ENCODE results near the gene HECTD3. TPM values are rescaled to one million over a fixed set of nuclear protein-coding genes. Genes with fewer than 3 reads are reported as not detected.
"Not testable (repeated sequence)": the region's sequence is repeated elsewhere in the genome, so short reads cannot be mapped to it uniquely, and the experiment has no call there.

The HECTD3 gene
- total RNA-seq, 4 donors from 2014 or later, result 40.4 to 51.6 (median 46.4) TPM

DNA sequence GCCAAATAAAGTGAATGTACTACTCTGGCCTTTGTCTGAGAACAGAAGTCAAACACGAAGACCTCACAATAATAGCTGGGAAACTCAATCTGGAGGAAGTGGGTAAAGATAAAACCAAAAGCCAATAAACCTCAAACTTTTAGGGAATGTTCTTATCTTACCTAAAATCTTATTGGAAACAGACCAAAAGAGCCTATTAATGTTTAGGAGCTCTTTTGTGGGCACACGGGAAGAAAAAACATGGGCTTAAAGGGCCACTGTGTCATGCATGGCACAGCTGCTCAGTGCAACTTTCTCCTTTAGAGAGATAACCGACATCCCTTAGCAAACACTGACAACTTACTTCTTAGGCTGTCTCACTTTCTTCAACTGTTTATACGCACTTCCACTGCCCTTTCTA lies 40.8 kb downstream of the HECTD3 start:
- 65 to 67% methylated on average over 4 of the region's 4 CpGs for WGBS, 2 donors
- Histone ChIP-seq H3K4me1 (peaks cover 0 to 5% (median 0%) of the 10 kb centered on the region in 4 donors), H3K27me3 (no peaks in the 10 kb centered on the region), H3K36me3 (peaks cover 0 to 29% (median 0%) of the 10 kb centered on the region in 3 donors), H3K27ac (no peak overlapping the region), H3K9me3 (no peaks in the 10 kb centered on the region), H3K4me3 (no peak overlapping the region)
- TF ChIP-seq POLR2A (IDR thresholded peaks at IDR 0.05), result no peak
- no peak for DNase-seq (ENCODE audit: low spot score in 2 of 2)

DNA sequence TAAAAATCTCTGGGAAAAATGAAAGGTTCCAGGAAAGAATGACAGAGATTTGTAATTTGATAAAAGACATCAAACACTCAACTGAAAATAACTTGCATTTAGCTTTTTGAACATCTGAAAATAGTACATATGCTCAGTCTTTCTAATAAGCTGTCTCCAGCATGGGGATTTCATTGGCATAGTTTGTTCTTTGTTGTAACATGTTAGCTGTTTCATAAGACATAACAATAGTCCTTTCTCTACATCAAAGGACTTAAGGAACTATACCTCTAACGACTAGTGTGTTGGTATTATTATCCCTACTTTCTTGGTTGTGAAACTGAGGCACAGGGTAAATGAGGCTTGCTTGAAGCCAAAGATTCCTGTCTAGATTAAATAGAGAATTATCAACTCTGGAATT lies 46.7 kb downstream of the HECTD3 start:
- H3K27ac ChIP-seq, result no peak overlapping the region
- no peak overlapping the region for H3K4me3 ChIP-seq
- no peaks in the 10 kb centered on the region for H3K9me3 ChIP-seq
- H3K4me1 ChIP-seq, result peaks cover 0 to 5% (median 0%) of the 10 kb centered on the region in 4 donors
- H3K27me3 ChIP-seq, result no peaks in the 10 kb centered on the region
- TF ChIP-seq, protein P1, sequence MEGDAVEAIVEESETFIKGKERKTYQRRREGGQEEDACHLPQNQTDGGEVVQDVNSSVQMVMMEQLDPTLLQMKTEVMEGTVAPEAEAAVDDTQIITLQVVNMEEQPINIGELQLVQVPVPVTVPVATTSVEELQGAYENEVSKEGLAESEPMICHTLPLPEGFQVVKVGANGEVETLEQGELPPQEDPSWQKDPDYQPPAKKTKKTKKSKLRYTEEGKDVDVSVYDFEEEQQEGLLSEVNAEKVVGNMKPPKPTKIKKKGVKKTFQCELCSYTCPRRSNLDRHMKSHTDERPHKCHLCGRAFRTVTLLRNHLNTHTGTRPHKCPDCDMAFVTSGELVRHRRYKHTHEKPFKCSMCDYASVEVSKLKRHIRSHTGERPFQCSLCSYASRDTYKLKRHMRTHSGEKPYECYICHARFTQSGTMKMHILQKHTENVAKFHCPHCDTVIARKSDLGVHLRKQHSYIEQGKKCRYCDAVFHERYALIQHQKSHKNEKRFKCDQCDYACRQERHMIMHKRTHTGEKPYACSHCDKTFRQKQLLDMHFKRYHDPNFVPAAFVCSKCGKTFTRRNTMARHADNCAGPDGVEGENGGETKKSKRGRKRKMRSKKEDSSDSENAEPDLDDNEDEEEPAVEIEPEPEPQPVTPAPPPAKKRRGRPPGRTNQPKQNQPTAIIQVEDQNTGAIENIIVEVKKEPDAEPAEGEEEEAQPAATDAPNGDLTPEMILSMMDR (IDR thresholded peaks at IDR 0.05), result no peak
- TF ChIP-seq POLR2A (IDR thresholded peaks at IDR 0.05) (no peak), EP300 (IDR thresholded peaks at IDR 0.05) (no peak)
- WGBS, 2 donors, result 43% methylated on average over 1 of the region's 1 CpG
- DNase-seq (ENCODE audit: low spot score in 2 of 2), result no peak
- no peaks in the 10 kb centered on the region for H3K36me3 ChIP-seq

DNA sequence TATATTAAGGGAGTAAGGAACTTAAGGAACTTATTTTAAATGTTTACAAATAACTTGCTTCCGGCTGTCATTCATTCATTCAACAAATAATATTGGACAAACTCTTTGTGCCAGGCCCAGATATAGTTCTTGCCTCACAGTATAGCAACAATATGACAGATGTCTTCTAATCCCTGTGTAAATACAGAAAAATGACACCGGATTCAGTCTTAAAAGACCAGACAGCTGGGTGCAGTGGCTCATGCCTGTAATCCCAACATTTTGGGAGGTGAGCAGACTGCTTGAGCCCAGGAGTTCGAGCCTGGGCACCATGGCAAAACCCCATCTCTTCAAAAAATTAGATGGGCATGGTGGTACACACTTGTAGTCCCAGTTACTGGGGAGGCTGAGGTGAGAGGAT lies 48.4 kb downstream of the HECTD3 start:
- Histone ChIP-seq H3K27me3 (no peaks in the 10 kb centered on the region), H3K36me3 (peaks cover 0 to 9% (median 0%) of the 10 kb centered on the region in 3 donors), H3K4me3 (no peak overlapping the region), H3K27ac (no peak overlapping the region), H3K9me3 (no peaks in the 10 kb centered on the region), H3K4me1 (peaks cover 0 to 1% (median 0%) of the 10 kb centered on the region in 4 donors)
- WGBS, 2 donors, result 95 to 98% methylated on average over 3 of the region's 3 CpGs
- DNase-seq (ENCODE audit: low spot score in 2 of 2), result no peak
- TF ChIP-seq POLR2A (IDR thresholded peaks at IDR 0.05), result no peak
- no peak for TF ChIP-seq EP300 (IDR thresholded peaks at IDR 0.05)
- TF ChIP-seq, protein P1 (IDR thresholded peaks at IDR 0.05), result no peak

DNA sequence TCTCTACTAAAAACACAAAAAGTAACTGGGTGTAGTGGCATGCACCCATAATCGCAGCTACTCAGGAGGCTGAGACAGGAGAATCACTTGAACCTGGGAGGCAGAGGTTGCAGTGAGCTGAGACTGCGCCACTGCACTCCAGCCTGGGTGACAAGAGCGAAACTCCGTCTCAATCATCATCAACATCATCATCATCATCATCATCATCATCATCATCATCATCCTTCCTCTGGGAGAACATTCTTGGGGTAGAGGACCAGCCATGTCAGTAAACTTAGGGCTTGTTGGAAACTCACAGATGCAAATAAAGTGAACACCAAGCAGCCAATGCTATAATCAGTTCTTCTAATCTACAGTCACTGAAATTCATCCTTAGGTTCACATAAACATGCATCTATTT lies 49.1 kb downstream of the HECTD3 start:
- not testable (repeated sequence) for DNase-seq (ENCODE audit: low spot score in 2 of 2); H3K4me3 ChIP-seq; H3K4me1 ChIP-seq; H3K27me3 ChIP-seq; H3K9me3 ChIP-seq; H3K27ac ChIP-seq
- peaks cover 0 to 14% (median 0%) of the 10 kb centered on the region in 3 donors for H3K36me3 ChIP-seq
- 90 to 97% methylated on average over 4 of the region's 4 CpGs for WGBS, 2 donors

DNA sequence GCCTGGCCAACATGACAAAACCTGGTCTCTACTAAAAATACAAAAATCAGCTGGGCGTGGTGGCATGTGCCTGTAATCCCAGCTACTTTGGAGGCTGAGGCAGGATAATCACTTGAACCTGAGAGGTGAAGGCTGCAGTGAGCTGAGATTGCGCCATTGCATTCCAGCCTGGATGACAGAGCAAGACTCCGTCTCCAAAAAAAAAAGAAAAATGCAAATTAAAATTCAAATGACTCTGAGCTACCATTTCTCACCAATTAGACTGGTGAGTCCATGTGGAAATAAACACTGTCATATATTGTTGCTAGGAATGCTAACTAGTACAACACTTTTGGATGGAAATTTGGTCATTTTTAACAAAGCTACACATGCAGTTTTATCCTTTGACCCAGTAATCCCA lies 53.6 kb downstream of the HECTD3 start:
- peaks cover 0 to 14% (median 0%) of the 10 kb centered on the region in 3 donors for H3K36me3 ChIP-seq
- H3K4me1 ChIP-seq; H3K4me3 ChIP-seq; H3K27me3 ChIP-seq; DNase-seq (ENCODE audit: low spot score in 2 of 2); H3K9me3 ChIP-seq; H3K27ac ChIP-seq: not testable (repeated sequence)
- WGBS, 2 donors, result 89 to 97% methylated on average over 3 of the region's 3 CpGs

DNA sequence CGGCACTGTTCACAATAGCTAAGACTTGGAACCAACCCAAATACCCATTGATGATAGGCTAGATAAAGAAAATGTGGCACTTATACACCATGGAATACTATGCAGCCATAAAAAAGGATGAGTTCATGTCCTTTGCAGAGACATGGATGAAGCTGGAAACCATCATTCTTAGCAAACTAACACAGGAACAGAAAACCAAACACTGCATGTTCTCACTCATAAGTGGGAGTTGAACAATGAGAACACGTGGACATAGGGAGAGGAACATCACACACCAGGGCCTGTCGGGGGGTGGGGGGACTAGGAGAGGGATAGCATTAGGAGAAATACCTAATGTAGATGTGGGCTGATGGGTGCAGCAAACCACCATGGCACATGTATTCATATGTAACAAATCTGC lies 55.0 kb downstream of the HECTD3 start:
- H3K27me3 ChIP-seq; H3K4me1 ChIP-seq; H3K9me3 ChIP-seq; H3K27ac ChIP-seq; H3K4me3 ChIP-seq; DNase-seq (ENCODE audit: low spot score in 2 of 2): not testable (repeated sequence)
- WGBS, 2 donors, result 98 to 99% methylated on average over 3 of the region's 3 CpGs
- H3K36me3 ChIP-seq, result peaks cover 0 to 14% (median 0%) of the 10 kb centered on the region in 3 donors

Other genes with a start within 250 kb of the HECTD3 start
- 1,000 to 10,000 TPM; 2,048 to 2,345 (median 2,235) TPM for gene RPS8, start 235.8 kb downstream of the HECTD3 start, total RNA-seq
- gene BEST4, start 223.2 kb downstream of the HECTD3 start, total RNA-seq, result under 1 TPM in 2 of 4 donors, not detected in 2; 0.21 to 0.98 TPM
- gene PLK3, start 210.9 kb downstream of the HECTD3 start, total RNA-seq, result 10 to 100 TPM; 10.6 to 29.3 (median 26.3) TPM
- 1 to 10 TPM in 2 of 4 donors, not detected in 2; 2.5 to 3.3 TPM for gene DYNLT4, start 204.0 kb downstream of the HECTD3 start, total RNA-seq
- 10 to 100 TPM; 14.9 to 50.0 (median 25.5) TPM for gene BTBD19, start 202.8 kb downstream of the HECTD3 start, total RNA-seq
- gene PTCH2, start 168.1 kb downstream of the HECTD3 start, total RNA-seq, result 10 to 100 TPM in 2 of 4 donors, 1 to 10 TPM in 2; 6.6 to 13.4 (median 9.9) TPM
- 10 to 100 TPM; 13.1 to 42.0 (median 26.5) TPM for gene EIF2B3, start 24.7 kb downstream of the HECTD3 start, total RNA-seq
- gene UROD, start 930 bp upstream of the HECTD3 start, total RNA-seq, result 10 to 100 TPM; 53.1 to 95.1 (median 62.1) TPM
- 1 to 10 TPM; 2.1 to 3.7 (median 2.5) TPM for gene ZSWIM5, start 195.3 kb upstream of the HECTD3 start, total RNA-seq

All from tibial nerve (tissue), 4 donors.